CD4-positive, alpha-beta T cell treated with Interleukin-6 at 100 ng/mL for 8 hours (primary cell): ENCODE results near the gene PPP4C.
"Not testable (repeated sequence)": the region's sequence is repeated elsewhere in the genome, so short reads cannot be mapped to it uniquely, and the experiment has no call there.

Experiments
- DNase-seq: peaks from one replicate; pipeline ENCODE4 v3.0.0-alpha.2; 2020; ENCODE audit warnings: mixed read lengths, low spot score

PPP4C gene

DNA sequence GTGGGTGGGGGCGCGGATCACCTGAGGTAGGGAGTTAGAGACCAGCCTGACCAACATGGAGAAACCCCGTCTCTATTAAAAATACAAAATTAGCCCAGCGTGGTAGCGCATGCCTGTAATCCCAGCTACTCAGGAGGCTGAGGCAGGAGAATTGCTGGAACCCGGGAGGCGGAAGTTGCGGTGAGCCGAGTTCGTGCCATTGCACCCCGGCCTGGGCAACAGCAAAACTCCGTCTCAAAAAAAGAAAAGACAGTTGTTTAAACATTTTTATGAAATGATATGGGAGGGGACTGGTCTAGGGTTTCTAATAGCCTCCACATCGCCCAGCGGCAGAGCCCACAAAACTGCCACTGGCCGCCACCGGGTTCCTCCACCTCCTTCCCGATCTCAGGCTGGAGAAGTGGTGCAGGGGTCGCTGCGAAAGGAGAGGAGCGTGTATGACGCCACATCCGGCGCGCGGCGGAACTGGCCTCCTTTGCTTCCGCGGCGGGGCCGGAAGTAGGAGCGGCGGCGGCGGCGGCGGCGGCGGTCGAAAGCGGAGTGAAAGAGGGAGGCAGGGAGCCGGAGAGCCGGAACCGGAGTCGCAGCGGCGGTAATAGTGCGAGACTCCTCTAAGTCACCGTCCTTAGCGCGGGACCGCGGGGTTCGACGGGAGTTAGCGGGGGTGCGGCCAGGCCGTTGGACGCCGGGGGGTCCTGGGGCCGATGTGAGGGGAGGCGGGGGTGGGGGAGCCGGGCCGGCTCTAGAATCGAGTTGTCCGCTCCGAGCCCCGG, at the start of gene PPP4C:
TSS of gene PPP4C (plus strand) at position 492 of the 773 bp plus-strand sequence. CDS start 384 bp downstream, outside the sequence.
- DNase-seq: peak; percentile 84

DNA sequence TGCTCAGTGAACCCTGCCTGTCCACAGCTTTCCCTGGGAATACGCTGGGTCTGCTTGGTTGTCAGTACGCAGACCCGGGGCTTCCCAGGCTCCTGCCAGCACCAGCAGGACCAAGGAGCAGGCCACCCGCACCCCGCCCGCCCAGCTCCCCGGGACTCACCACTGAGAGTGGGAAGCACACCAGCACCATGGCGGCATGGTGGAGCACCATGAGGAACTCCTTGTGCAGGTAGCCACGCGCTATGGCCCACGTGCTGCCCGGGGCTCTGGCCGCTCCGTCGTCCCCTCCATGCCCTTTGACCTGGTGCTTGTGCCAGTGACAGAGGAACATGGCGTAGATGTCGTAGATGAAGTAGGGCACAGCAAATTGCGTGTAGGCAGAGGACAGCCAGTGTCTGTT, 49.3 kb upstream of the PPP4C start:
- DNase-seq: no peak

DNA sequence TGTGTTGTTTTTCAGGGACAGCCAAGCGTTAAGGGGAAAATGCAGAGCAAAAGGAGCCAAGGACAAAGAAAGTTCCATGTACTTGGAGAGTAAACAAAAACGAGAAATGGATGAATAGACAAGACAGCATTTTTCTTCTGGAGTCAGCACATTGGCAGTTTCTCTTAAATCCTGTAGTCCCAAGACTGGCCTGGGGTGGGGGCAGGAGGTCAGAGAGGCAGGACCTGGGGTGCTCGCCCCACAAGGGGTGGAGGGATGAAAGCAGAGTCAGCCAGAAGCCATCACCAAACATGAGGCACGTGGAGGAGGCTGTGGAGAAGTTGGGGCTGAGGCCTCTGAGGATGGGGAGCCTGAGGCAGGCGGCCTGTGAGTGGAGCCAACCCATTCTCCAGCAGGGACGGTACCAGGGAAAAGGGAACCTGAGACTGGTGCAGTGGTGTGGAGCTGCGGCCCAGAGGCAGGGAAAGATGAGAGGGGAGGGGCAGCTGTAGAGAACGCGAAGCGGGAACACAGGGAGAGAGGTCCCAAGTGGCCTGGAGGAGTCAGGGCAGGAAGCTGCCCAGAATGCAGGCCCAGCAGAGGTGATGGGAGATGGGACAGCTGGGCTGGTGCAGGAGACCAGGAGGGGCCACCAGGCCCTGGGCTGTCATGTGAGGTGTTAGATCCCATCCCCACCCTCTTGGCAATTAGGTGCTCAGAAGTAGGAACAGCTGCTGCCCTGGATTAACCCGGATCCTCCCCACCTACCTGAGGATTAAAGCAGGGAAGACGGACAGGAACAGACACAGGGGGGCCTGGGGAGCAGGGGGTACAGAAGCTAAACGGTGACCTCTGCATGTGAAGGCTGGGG, 48.0 kb upstream of the PPP4C start:
- DNase-seq: no peak

DNA sequence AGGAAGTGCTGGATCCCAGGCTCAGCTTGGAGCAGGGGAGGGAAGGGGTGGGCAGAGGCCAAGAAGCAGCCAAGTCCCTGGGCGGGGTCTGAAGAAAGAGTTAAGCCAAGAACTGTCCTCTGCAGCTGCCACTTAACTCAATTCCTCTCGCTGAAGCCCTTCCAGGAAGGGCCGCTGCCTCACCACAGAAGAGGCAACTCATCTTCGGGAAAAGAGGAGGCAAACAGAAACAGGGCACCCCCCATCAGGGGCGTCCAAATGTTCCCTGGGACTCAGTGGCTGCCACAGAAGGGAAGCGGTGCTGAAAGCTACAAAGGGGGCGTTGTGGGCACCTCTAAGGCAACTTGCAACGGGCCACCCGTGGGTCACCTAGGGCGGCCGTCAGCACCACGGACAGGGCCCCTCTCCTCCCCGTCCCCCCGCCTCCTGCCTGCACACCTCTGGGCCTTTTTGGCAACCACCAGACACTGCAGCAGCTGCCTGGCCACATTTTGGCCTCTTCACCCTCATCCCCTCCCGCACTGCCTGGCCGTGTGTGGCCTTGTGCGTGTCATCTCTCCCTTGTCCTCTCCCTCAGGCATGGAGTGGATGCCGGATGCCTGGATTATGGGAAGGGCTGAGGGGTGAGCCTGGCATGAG, 47.2 kb upstream of the PPP4C start:
- no peak for DNase-seq

DNA sequence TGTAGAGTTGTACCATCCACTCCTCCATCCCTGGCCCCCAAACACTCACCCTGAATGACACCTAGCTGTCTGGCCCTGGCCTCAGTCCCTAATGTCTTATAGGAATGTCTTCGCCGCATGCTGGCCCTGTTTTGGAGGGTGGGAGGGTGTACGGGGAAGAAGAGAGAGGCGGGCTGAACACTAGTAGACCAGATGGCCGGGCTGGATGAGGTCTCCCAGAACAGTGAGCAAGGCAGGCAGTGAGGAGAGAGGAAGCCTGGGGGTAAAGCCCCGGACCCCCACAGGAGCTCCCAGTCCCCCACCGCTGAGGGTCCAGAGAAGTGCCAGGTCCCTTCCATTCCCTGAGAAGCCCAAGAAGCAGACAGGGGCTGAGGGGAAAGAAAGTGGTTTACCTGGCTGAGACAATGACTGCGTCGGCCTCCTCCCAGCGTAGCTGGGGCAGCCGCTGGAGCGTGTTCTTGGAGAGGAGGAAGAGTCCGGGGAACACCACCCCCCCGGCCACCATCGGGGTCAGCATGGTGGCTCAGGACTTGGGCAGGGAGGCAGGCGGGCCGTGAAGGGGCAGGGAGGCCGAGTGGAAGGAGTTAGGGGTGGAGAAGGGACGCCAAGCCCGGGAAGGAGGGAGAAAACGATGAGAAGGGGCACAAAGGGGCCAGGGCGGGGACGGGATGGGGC, 45.6 kb upstream of the PPP4C start:
- DNase-seq: no peak

DNA sequence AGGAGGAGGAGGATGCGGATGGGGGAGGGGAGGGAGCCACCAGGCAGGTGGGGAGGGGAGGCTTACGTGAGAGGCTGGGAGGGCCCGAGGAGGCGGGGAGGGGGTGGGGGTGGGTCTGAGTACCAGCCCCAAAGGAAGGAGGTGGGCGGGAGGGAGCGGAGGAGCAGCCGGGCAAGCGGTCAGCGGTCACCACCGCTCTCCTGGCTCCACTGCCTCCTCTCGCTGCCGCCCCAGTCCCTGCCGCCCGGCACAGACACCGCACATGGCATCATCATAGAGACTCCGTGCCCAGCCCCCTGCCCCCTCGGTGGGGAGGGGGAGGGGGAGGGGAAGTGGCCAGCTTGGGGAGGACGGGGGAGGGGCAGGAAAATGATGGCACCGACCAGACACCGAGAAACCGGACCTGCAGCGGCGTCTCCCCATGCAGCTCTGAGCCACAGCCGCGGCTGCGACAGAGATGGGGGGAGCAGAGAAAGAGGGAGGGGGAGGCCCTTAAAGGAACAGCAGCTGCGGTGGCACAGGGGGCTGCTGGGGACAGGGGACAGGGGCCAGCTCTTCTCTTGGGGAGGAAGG, 44.9 kb upstream of the PPP4C start, which contains the start of gene TLCD3B:
TSS of gene TLCD3B (minus strand) at position 431 of the 573 bp plus-strand sequence. CDS start 744 bp downstream, outside the sequence.
- no peak for DNase-seq

DNA sequence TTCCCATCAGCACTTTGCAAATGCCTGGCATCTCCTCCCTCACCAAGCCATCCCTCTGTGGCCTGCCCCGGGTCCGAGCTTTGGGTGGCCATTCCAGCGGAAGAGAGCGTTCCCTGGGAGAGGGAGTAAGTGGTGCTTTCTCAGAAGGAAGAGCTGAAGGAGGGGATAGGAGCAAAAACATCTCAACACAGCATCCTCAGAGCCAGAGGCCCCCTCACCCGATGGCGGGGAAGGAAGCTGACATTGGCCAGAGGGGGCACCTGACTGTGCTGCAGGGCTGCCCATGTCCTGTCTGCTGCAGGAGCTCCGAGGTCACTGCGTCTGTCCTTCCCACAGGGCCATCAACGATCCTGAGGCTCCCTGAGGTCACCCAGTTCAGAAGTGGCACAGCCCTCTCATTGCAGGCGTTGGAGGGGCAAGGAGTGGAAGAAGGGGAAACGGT, 44.3 kb upstream of the PPP4C start:
- no peak for DNase-seq

DNA sequence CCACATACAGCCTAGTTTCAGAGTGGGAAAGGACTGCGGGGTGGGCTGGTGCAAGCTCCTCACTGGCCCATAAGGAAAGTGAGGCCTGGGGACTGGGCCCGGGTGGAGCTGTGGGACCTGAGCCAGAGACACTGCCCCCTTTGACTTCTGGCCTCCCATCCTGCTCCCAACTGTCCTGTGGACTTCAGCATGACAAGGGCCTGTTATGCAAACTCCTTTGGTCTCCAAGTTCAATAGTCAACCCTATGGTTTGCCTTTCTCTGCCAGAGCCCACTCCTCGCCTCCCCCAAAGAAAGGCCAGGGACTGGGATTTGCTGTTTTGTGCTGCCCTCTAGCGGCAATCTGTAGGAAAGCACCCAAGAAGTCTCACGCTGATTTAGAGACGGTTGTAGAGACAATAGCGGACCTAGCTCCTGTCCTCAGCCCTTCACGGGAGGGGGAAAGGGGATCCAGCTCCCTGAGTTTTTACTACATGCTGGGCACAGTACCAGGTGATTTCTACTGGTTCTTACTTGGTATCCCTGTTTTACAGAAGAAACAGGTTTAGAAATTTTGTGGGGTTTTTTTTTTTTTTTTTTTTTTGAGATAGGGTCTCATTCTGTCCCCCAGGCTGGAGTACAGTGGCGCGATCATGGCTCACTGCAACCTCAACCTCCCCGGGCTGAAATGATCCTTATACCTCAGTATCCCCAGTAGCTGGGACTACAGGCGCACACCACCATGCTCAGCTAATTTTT, 43.5 kb upstream of the PPP4C start:
- DNase-seq: peak; percentile 64

DNA sequence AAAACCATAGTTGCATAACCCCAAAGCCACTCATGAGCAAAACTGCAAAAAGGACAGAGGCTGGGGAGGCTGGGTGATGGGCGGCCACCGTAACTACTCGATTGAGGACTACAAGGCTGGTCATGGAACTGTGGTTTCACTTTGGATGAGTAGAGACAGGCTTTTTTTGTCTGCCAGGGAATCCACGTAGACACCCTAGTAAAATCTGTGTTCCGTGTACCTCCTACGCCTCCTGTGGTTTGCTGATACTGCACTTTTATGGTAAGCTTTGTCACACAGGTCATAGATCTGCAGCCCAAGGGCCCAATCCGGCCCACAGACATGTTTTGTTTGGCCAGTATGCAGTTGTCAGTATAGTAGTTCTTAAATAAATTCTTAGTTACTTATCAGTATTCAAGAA, 42.5 kb upstream of the PPP4C start:
- no peak for DNase-seq

DNA sequence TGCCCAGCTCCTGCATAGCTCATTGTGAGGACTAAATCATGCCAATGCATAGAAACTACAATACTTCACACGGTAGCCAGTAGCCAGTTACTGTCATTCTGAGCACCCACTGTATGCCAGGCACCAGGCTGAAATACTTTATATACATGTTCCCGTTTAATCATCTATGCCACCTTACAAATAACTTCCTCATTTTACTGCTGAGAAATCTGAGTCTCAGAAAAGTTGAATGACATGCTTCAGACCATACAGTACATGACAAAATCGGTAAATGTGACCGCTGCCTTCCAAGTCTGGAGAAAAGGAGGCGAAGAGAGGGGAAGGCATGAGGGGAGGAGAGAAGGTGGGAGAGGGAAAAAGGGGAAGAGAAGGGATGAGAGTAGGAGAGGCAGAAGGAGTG, 35.6 kb upstream of the PPP4C start:
- no peak for DNase-seq

DNA sequence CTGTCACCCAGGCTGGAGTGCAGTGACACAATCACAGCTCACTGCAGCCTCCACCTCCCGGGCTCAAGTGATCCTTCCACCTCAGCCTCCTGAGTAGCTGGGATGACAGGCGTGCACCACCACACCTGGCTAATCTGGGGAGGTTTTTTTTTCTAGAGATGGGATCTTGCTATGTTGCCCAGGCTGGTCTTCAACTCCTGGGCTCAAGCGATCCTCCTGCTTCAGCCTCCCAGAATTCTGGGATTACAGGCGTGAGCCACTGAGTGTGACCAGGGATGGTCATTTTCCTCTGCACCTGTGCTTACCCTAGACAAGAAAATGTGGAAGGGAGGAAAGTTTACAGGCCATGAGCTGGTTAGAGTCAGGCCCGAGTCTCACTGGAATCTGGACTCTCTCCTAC, 35.1 kb upstream of the PPP4C start:
- DNase-seq: not testable (repeated sequence)

DNA sequence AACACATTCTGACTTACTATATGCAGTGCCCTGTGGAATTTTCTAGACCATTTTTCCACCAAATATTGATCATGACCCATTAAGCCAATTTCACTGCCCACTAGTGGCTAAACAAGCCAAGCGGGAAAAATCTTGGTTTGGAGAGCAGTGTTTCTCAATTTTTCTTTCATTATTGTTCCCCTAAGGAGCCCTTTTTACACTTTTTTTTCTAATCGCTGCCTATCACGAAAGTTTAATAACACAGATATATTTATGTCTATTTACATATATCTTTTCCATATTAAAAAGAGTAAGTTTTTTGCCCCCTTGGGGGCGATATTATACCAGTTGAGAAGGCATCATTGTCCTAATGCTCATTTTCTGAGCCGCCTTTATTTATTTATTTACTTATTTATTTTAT, 34.0 kb upstream of the PPP4C start:
- DNase-seq: peak; percentile 19

DNA sequence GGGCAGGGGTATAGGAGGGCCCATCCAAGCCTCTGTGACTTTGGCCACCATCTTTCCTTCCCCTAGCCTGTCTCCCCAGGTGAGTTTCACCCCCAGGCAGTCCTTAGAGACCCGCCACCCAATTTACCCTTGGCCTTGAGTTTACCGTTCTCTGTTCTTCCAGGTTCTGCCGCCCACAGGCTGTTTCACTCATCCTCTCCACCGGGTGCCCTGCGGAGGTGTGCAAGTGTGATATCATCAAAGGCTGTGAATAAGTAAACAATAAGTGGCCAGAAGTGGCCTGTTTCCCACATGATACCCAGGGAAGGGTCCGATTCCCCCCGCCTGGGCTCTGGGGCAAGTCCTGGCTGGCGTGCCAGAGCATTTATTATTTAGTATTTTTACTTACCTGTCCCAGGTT, 29.6 kb upstream of the PPP4C start:
- no peak for DNase-seq

DNA sequence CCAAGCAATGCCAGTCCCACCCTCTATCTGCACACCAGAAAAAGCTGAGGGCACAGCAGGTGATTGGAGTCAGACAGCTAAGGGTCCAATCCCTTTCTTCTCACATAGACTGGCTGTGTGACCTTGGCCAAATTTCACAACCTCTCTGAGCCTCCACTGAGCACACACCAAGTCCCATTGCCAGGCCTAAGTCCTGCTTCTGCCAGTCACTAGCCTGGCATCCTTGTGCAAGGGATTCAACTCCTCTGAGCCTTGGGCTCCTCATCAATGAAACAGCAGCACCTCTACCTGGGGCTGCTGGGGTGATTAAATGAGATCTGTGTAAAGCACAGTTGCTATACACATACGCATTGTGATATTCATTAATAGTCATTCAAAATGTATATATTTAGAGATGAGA, 29.2 kb upstream of the PPP4C start:
- no peak for DNase-seq

DNA sequence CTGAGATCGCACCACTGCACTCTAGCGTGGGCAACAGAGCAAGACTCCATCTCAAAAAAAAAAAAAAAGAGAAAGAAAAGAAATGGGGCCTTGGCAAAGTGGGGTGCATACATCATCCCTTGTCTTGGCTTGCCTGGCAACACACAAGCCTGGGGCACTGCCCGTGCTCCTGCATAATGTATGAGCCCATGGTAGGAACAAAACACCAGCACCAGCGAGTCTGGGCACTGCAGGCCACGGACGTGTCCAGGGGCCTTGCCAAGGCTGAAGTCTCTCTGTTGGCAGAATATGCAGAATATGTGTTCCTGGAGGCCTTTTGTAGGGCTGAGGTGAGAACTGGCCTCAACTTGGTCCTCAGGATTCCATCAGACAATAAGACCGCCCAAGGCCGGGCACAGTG, 25.9 kb upstream of the PPP4C start:
- DNase-seq: no peak

DNA sequence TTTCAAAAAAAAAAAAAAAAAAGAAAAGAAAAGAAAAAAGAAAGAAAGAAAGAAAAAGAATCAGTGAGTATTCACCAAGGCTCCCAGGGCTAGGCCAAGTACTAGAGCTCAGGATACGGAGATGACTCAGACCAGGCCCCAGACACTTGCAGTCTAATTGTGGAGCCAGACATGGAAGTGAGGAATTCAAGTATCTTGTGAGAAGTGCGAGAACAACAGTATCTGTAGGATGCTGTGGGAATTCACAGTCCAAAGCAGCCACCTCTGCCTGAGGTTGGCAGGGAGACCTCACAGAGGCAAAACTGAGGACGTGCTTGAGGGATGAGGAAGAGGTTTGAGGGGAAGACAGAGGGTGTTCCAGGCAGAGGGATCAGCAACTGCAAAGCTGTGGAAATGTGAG, 24.3 kb upstream of the PPP4C start:
- DNase-seq: no peak

DNA sequence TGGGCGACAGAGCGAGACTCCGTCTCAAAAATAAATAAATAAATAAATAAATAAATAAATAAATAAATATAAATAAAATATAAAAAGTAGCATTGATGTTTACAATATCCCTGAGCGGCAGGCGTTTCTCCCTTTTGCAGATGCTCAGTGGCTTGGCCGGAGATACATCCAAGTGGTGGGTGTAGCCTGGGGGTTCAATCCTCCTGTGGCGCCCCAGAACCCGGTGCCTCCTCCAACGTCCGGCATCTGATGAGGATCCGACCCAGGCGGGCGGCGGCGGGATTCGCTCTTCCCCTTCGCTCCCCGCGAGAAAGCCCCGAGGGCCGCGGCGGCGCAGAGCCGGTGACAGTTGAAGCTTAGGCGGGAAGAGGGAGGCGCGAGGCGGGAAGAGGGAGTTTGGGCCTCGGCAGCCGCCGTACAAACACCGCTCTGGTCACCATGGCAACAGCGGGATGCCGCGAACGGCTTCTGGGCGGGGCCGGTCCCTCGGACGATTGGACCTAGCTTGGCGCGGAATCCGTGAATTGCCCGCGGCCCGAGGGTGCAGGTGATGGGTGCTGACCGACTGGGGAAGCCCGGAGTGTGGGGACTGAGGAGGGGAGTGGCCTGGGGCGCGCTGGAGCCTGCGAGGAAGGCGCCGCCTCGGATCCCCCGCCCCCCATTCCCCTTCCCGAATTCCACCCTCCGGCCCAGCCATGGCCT, 23.0 kb upstream of the PPP4C start:
- peak; percentile 85 for DNase-seq

DNA sequence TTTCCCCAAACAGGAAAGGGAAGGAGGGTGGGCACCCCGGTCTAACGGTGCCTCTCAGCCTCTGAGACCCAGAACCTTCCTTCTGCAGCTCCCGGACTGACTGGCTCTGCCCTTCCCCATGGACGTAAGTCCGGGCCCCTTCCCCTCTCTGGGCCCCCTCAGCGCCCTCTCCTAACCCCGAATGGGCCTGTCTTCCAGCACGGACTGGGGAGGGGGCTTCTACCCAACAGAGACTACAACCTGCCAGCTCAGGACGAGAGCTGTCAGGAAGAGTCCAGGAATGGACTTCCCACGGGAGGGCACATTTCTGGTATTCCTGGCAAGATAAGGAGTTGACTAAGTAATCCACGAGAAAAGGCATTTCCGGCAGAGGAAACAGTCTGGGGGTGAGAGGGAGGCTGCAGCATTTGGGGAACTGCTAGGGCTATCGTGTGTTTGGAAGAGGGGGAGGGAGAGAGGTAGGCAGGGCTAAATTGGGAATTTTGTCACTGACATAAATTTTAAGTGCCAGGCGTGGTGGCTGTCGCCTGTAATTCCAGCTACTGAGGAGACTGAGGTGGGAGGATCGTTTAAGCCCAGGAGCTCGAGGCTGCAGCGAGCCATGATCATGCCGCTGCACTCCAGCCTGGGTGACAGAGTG, 22.3 kb upstream of the PPP4C start:
- DNase-seq: no peak

DNA sequence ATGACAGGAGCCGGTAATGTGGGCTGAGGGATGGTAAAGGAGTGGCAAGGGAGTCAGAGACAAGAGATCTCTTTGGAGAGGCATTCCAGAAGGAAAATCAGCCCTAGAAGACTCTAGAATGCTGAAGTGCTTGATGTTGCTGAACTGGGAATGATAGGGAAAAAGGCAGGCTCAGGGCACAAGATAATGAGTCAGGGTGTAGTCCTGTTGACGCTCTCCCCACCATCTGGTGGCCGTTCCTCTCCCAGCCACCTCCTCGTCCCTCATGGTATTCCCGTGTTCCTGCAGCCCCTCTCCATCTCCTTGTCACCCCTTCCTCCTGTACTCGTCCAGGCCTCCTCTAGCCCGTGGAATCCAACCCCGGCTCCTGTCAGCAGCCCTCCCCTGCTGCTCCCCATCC, 21.3 kb upstream of the PPP4C start:
- no peak for DNase-seq
